ENCODE results near the gene SORCS2.
A peak's percentile ranks its signal among the peaks of the same experiment; 100 is the strongest.
"Not testable (repeated sequence)": the region's sequence is repeated elsewhere in the genome, so short reads cannot be mapped to it uniquely, and the experiment has no call there.

Gene SORCS2

GRCh38 chr4:7434141-7434765 is 241.9 kb downstream of the SORCS2 start:
- no peak for DNase-seq

- DNase-seq: peak; percentile 30
Observed at GRCh38 chr4:7434766-7435150, 242.4 kb downstream of the SORCS2 start, which contains the start of gene PSAPL1. TSS of gene PSAPL1 (minus strand) at chr4:7434930. CDS start at chr4:7434879, 51 bp downstream.

GRCh38 chr4:7435471-7436061 is 243.2 kb downstream of the SORCS2 start:
- DNase-seq: no peak

GRCh38 chr4:7436256-7436655 is 243.9 kb downstream of the SORCS2 start:
- no peak for DNase-seq

- DNase-seq: no peak
Observed at GRCh38 chr4:7439699-7440098, 247.4 kb downstream of the SORCS2 start.

GRCh38 chr4:7441201-7441600 is 248.9 kb downstream of the SORCS2 start:
- DNase-seq: no peak

GRCh38 chr4:7442574-7443162 is 250.3 kb downstream of the SORCS2 start:
- DNase-seq: no peak

- DNase-seq: no peak
Observed at GRCh38 chr4:7444314-7444713, 252.0 kb downstream of the SORCS2 start.

GRCh38 chr4:7444731-7445130 is 252.4 kb downstream of the SORCS2 start:
- DNase-seq: no peak

GRCh38 chr4:7447236-7447635 is 254.9 kb downstream of the SORCS2 start:
- DNase-seq: no peak

- DNase-seq: no peak
Observed at GRCh38 chr4:7448036-7448435, 255.7 kb downstream of the SORCS2 start.

GRCh38 chr4:7450775-7451433 is 258.6 kb downstream of the SORCS2 start:
- no peak for DNase-seq

- no peak for DNase-seq
Observed at GRCh38 chr4:7451434-7451789, 259.1 kb downstream of the SORCS2 start.

- DNase-seq: no peak
Observed at GRCh38 chr4:7451800-7452199, 259.5 kb downstream of the SORCS2 start.

GRCh38 chr4:7452802-7453201 is 260.5 kb downstream of the SORCS2 start:
- not testable (repeated sequence) for DNase-seq

GRCh38 chr4:7457201-7458065 is 265.1 kb downstream of the SORCS2 start:
- DNase-seq: no peak

- DNase-seq: no peak
Observed at GRCh38 chr4:7458066-7458425, 265.7 kb downstream of the SORCS2 start.

- DNase-seq: no peak
Observed at GRCh38 chr4:7458477-7458876, 266.1 kb downstream of the SORCS2 start.

GRCh38 chr4:7459471-7459870 is 267.1 kb downstream of the SORCS2 start:
- DNase-seq: no peak

- DNase-seq: peak; percentile 17
Observed at GRCh38 chr4:7460566-7460965, 268.2 kb downstream of the SORCS2 start.

GRCh38 chr4:7461230-7461629 is 268.9 kb downstream of the SORCS2 start:
- DNase-seq: no peak

GRCh38 chr4:7462509-7462971 is 270.2 kb downstream of the SORCS2 start:
- DNase-seq: peak; percentile 10

Data from fibroblast of upper back skin (primary cell).